GM12878 (cell line): ENCODE measurements around the gene ETV2. TPM values are rescaled to one million over a fixed set of nuclear protein-coding genes. Genes with fewer than 3 reads are reported as not detected.
A peak's percentile ranks its signal among the peaks of the same experiment; 100 is the strongest.

ENCODE experiments used
- ATF2 ChIP-seq: IDR thresholded peaks from 2 replicates; pipeline ENCODE4 v1.6.1; 2012; ENCODE audit warnings: low read length, inconsistent platforms
- DPF2 ChIP-seq: fragments of 450-650 bp; IDR thresholded peaks from 2 replicates; pipeline ENCODE4 v1.6.1; 2017; ENCODE audit warnings: mild to moderate bottlenecking
- ETV6 ChIP-seq, 2 experiments: fragments of 450-650 bp in 1 of 2; IDR thresholded peaks in 1 of 2; conservative IDR thresholded peaks in 1 of 2; 2 replicates each; pipeline ENCODE4 v1.6.1; 2014; ENCODE audit warnings: antibody characterized with exemption in 1 of 2, borderline replicate concordance in 1 of 2, low read depth in 1 of 2, mild to moderate bottlenecking in 1 of 2, moderate library complexity in 1 of 2
- EZH2 ChIP-seq: IDR thresholded peaks from 2 replicates; pipeline ENCODE4 v1.6.1; 2012; ENCODE audit warnings: low read depth, mild to moderate bottlenecking, control low read depth, inconsistent platforms, low read length, borderline replicate concordance; ENCODE audit not compliant: control insufficient read depth
- IRF3 ChIP-seq: fragments of 450-650 bp; IDR thresholded peaks from 2 replicates; pipeline ENCODE4 v1.6.1; 2014; ENCODE audit warnings: mild to moderate bottlenecking
- IRF5 ChIP-seq: fragments of 450-650 bp; IDR thresholded peaks from 2 replicates; pipeline ENCODE4 v1.6.1; 2017; ENCODE audit warnings: borderline replicate concordance
- MLLT1 ChIP-seq: fragments of 450-650 bp; IDR thresholded peaks from 2 replicates; pipeline ENCODE4 v1.6.1; 2016; ENCODE audit warnings: mild to moderate bottlenecking
- NFYA ChIP-seq: IDR thresholded peaks from 2 replicates; pipeline ENCODE4 v1.6.1; 2011; ENCODE audit warnings: low read depth, mild to moderate bottlenecking, low read length, improper control_type of control experiment, borderline replicate concordance
- PKNOX1 ChIP-seq: fragments of 450-650 bp; IDR thresholded peaks from 2 replicates; pipeline ENCODE4 v1.6.1; 2016; ENCODE audit warnings: mild to moderate bottlenecking
- POLR2AphosphoS2 ChIP-seq: IDR thresholded peaks from 2 replicates; pipeline ENCODE4 v1.6.1; 2011; ENCODE audit warnings: low read depth, mild to moderate bottlenecking, low read length, improper control_type of control experiment, moderate library complexity
- RUNX3 ChIP-seq: IDR thresholded peaks from 2 replicates; pipeline ENCODE4 v1.6.1; 2012; ENCODE audit warnings: low read length, inconsistent platforms
- SMAD5 ChIP-seq: IDR thresholded peaks from 2 replicates; pipeline ENCODE4 v1.6.1; 2016; ENCODE audit warnings: antibody characterized with exemption, low read depth
- SMC3 ChIP-seq: IDR thresholded peaks from 2 replicates; pipeline ENCODE4 v1.6.1; 2011; ENCODE audit warnings: low read length, improper control_type of control experiment, borderline replicate concordance
- SREBF1 ChIP-seq: IDR thresholded peaks from 2 replicates; pipeline ENCODE4 v1.6.1; 2012; ENCODE audit warnings: mild to moderate bottlenecking, low read length
- SREBF2 ChIP-seq: IDR thresholded peaks from 2 replicates; pipeline ENCODE4 v1.6.1; 2012; ENCODE audit warnings: mild to moderate bottlenecking, low read length
- SRF ChIP-seq, 2 experiments: IDR thresholded peaks; 2 replicates each; pipeline ENCODE4 v1.6.1; 2011; ENCODE audit warnings: low read depth in 2 of 2, low read length in 2 of 2, mild to moderate bottlenecking in 1 of 2, moderate library complexity in 1 of 2
- TARDBP ChIP-seq: IDR thresholded peaks from 2 replicates; pipeline ENCODE4 v1.6.1; 2016; ENCODE audit warnings: borderline replicate concordance
- ZBTB11 ChIP-seq: fragments of 450-650 bp; formaldehyde crosslinking; IDR thresholded peaks from 2 replicates; pipeline ENCODE4 v1.5.0; 2022; ENCODE audit warnings: mild to moderate bottlenecking, missing genetic modification characterization
- ZNF207 ChIP-seq: fragments of 450-650 bp; IDR thresholded peaks from 2 replicates; pipeline ENCODE4 v1.6.1; 2014; ENCODE audit warnings: antibody characterized with exemption, mild to moderate bottlenecking, borderline replicate concordance
- polyA plus RNA-seq, 11 experiments: library from polyadenylated mRNA; depleted of rRNA in 4 of 11; unstranded in 6 of 11; stranded (reverse) in 5 of 11; fragments of >200 nt; fragmentation: Nextera tagmentation in 4 of 11; fragmentation: Illumina TruSeq in 1 of 11; extraction: Ambion mirVana in 4 of 11; extraction: Trizol in 1 of 11; gene quantifications; 1 replicate in 1 of 11; 2 replicates in 10 of 11; pipeline versions ENCODE4 v1.2.1 to v1.2.3, GENCODE V29; 2011 to 2016; ENCODE audit warnings: inconsistent platforms in 2 of 11, missing spikeins in 2 of 11, low read depth in 1 of 11
- total RNA-seq, 4 experiments: library from RNA; depleted of rRNA in 3 of 4; stranded (reverse); fragments of >200 nt in 3 of 4; fragmentation: Illumina TruSeq in 1 of 4; extraction: Trizol in 1 of 4; gene quantifications; 2 replicates each; pipeline versions ENCODE4 v1.2.1 to v1.2.3, GENCODE V29; 2013 to 2021

ETV2 gene
- total and polyA plus RNA-seq, 10 of the 15 experiments (the other 5 are each of a cell fraction or from before 2014, with no cell fraction given), result 0.10 to 1.4 (median 0.54) TPM; not detected in 1

GRCh38 chr19:35628565-35629331, 12.8 kb upstream of the ETV2 start, which contains the start of gene RBM42 (continued):
- TF ChIP-seq SMC3 (peak; percentile 24; the same call in 1 of the 2 replicates), IRF5 (no peak), TARDBP (peak; percentile 84; the same call in 1 of the 2 replicates), NFYA (peak; percentile 58), RUNX3 (peak; percentile 68), MLLT1 (0 out of 2 replicates have a peak, but pooled peaks have one; percentile 21), EZH2 (no peak), SMAD5 (0 out of 2 replicates have a peak, but pooled peaks have one; percentile 20), ZNF207 (peak; percentile 95; the same call in 1 of the 2 replicates), ETV6 (conservative IDR thresholded peaks at IDR 0.05 in 1 of 2, IDR thresholded peaks at IDR 0.05 in 1 of 2; ENCODE audit: borderline replicate concordance in 1 of 2, low read depth in 1 of 2) (0 out of 4 replicates have a peak, but pooled peaks of 1 of the 2 experiments have one; percentile 13), IRF3 (peak; percentile 96), PKNOX1 (peak; percentile 91), ATF2 (peak; percentile 85), DPF2 (peak; percentile 68), SREBF1 (no peak; the same call in 1 of the 2 replicates), POLR2AphosphoS2 (no peak), SRF (IDR thresholded peaks at IDR 0.05; ENCODE audit: low read depth in 2 of 2, low read length in 2 of 2) (peak; percentile 79 to 97), SREBF2 (no peak), ZBTB11 (CRISPR knock-in tag) (0 out of 2 replicates have a peak, but pooled peaks have one; percentile 35)
